ENCODE data around the gene PTP4A1. TPM values are rescaled to one million over a fixed set of nuclear protein-coding genes. Genes with fewer than 3 reads are reported as not detected.

PTP4A1 gene
- total RNA-seq, 2 experiments from 2014 or later: 45.1 to 49.3 TPM

GRCh38 chr6:63537201-63537958, 34.9 kb upstream of the PTP4A1 start:
- no peak overlapping the region for H3K4me3 Mint-ChIP-seq
- no peak overlapping the region for H3K27ac Mint-ChIP-seq
- no peak for DNase-seq
- peaks cover 5% of the 10 kb centered on the region for H3K27me3 Mint-ChIP-seq
- CTCF ChIA-PET: no interaction called here
- POLR2A ChIA-PET: no interaction called here
- intact Hi-C loops (cut with micrococcal nuclease): no loop called here
- no peaks in the 10 kb centered on the region for H3K9me3 Mint-ChIP-seq
- no peaks in the 10 kb centered on the region for H3K36me3 Mint-ChIP-seq
- H3K4me1 Mint-ChIP-seq (ENCODE audit: low read depth): no peaks in the 10 kb centered on the region

GRCh38 chr6:63537959-63538300, 34.4 kb upstream of the PTP4A1 start:
- H3K27me3 Mint-ChIP-seq: peaks cover 9% of the 10 kb centered on the region
- DNase-seq: no peak
- no peak overlapping the region for H3K4me3 Mint-ChIP-seq
- H3K27ac Mint-ChIP-seq: no peak overlapping the region
- H3K9me3 Mint-ChIP-seq: no peaks in the 10 kb centered on the region
- POLR2A ChIA-PET: no interaction called here
- CTCF ChIA-PET: no interaction called here
- H3K4me1 Mint-ChIP-seq (ENCODE audit: low read depth): no peaks in the 10 kb centered on the region
- intact Hi-C loops (cut with micrococcal nuclease): no loop called here
- H3K36me3 Mint-ChIP-seq: no peaks in the 10 kb centered on the region

GRCh38 chr6:63538550-63538949, 33.7 kb upstream of the PTP4A1 start:
- Mint-ChIP-seq H3K4me1 (ENCODE audit: low read depth) (no peaks in the 10 kb centered on the region), H3K36me3 (no peaks in the 10 kb centered on the region), H3K9me3 (no peaks in the 10 kb centered on the region), H3K27ac (no peak overlapping the region), H3K4me3 (no peak overlapping the region), H3K27me3 (peaks cover 13% of the 10 kb centered on the region)
- intact Hi-C loops (cut with micrococcal nuclease): no loop called here
- CTCF ChIA-PET: no interaction called here
- DNase-seq: no peak
- POLR2A ChIA-PET: no interaction called here

GRCh38 chr6:63543001-63543400, 29.3 kb upstream of the PTP4A1 start:
- Mint-ChIP-seq H3K9me3 (no peaks in the 10 kb centered on the region), H3K4me1 (ENCODE audit: low read depth) (no peaks in the 10 kb centered on the region), H3K27ac (no peak overlapping the region), H3K27me3 (peaks cover 17% of the 10 kb centered on the region), H3K36me3 (no peaks in the 10 kb centered on the region), H3K4me3 (no peak overlapping the region)
- DNase-seq: no peak
- intact Hi-C loops (cut with micrococcal nuclease): no loop called here
- ChIA-PET CTCF (no interaction called here), POLR2A (no interaction called here)

GRCh38 chr6:63543982-63544381, 28.3 kb upstream of the PTP4A1 start:
- ChIA-PET CTCF (no interaction called here), POLR2A (no interaction called here)
- Mint-ChIP-seq H3K4me1 (ENCODE audit: low read depth) (no peaks in the 10 kb centered on the region), H3K27me3 (peaks cover 17% of the 10 kb centered on the region), H3K9me3 (no peaks in the 10 kb centered on the region), H3K36me3 (no peaks in the 10 kb centered on the region), H3K27ac (no peak overlapping the region), H3K4me3 (no peak overlapping the region)
- no peak for DNase-seq
- intact Hi-C loops (cut with micrococcal nuclease): no loop called here

- Mint-ChIP-seq H3K4me1 (ENCODE audit: low read depth) (no peaks in the 10 kb centered on the region), H3K4me3 (no peak overlapping the region), H3K9me3 (no peaks in the 10 kb centered on the region), H3K27ac (no peak overlapping the region), H3K27me3 (peaks cover 15% of the 10 kb centered on the region), H3K36me3 (no peaks in the 10 kb centered on the region)
- DNase-seq: no peak
- POLR2A ChIA-PET: no interaction called here
- intact Hi-C loops (cut with micrococcal nuclease): no loop called here
- CTCF ChIA-PET: no interaction called here
Measured at GRCh38 chr6:63546236-63546635, 26.0 kb upstream of the PTP4A1 start.

GRCh38 chr6:63546697-63547096, 25.6 kb upstream of the PTP4A1 start:
- ChIA-PET CTCF (no interaction called here), POLR2A (no interaction called here)
- DNase-seq: no peak
- Mint-ChIP-seq H3K27me3 (peaks cover 13% of the 10 kb centered on the region), H3K36me3 (no peaks in the 10 kb centered on the region), H3K4me1 (ENCODE audit: low read depth) (no peaks in the 10 kb centered on the region), H3K4me3 (no peak overlapping the region), H3K27ac (no peak overlapping the region), H3K9me3 (no peaks in the 10 kb centered on the region)
- intact Hi-C loops (cut with micrococcal nuclease): no loop called here

GRCh38 chr6:63549076-63549475, 23.2 kb upstream of the PTP4A1 start:
- no peaks in the 10 kb centered on the region for H3K9me3 Mint-ChIP-seq
- no peak overlapping the region for H3K4me3 Mint-ChIP-seq
- no peaks in the 10 kb centered on the region for H3K4me1 Mint-ChIP-seq (ENCODE audit: low read depth)
- no peak overlapping the region for H3K27ac Mint-ChIP-seq
- peaks cover 2% of the 10 kb centered on the region for H3K27me3 Mint-ChIP-seq
- POLR2A ChIA-PET: interaction anchor here (0.9 kb wide), 1 partner anchor 12 kb away, joined by 3 read pairs; no protein-coding TSS in a partner anchor
- H3K36me3 Mint-ChIP-seq: no peaks in the 10 kb centered on the region
- CTCF ChIA-PET: no interaction called here
- intact Hi-C loops (cut with micrococcal nuclease): no loop called here
- no peak for DNase-seq

- Mint-ChIP-seq H3K36me3 (no peaks in the 10 kb centered on the region), H3K4me3 (no peak overlapping the region), H3K9me3 (no peaks in the 10 kb centered on the region), H3K27ac (no peak overlapping the region), H3K4me1 (ENCODE audit: low read depth) (no peaks in the 10 kb centered on the region), H3K27me3 (peaks cover 11% of the 10 kb centered on the region)
- ChIA-PET CTCF (no interaction called here), POLR2A (no interaction called here)
- intact Hi-C loops (cut with micrococcal nuclease): no loop called here
- DNase-seq: no peak
Measured at GRCh38 chr6:63553208-63553607, 19.1 kb upstream of the PTP4A1 start.

GRCh38 chr6:63553900-63554299, 18.4 kb upstream of the PTP4A1 start:
- Mint-ChIP-seq H3K4me3 (no peak overlapping the region), H3K9me3 (no peaks in the 10 kb centered on the region), H3K4me1 (ENCODE audit: low read depth) (no peaks in the 10 kb centered on the region), H3K27me3 (peaks cover 12% of the 10 kb centered on the region), H3K36me3 (no peaks in the 10 kb centered on the region), H3K27ac (no peak overlapping the region)
- ChIA-PET CTCF (no interaction called here), POLR2A (no interaction called here)
- intact Hi-C loops (cut with micrococcal nuclease): no loop called here
- no peak for DNase-seq

- ChIA-PET POLR2A (interaction anchor here (0.6 kb wide), 1 partner anchor 18 kb away, joined by 3 read pairs; no protein-coding TSS in a partner anchor), CTCF (no interaction called here)
- Mint-ChIP-seq H3K27ac (no peak overlapping the region), H3K36me3 (no peaks in the 10 kb centered on the region), H3K27me3 (peaks cover 14% of the 10 kb centered on the region), H3K4me3 (no peak overlapping the region), H3K4me1 (ENCODE audit: low read depth) (no peaks in the 10 kb centered on the region), H3K9me3 (no peaks in the 10 kb centered on the region)
- intact Hi-C loops (cut with micrococcal nuclease): no loop called here
- DNase-seq: no peak
Measured at GRCh38 chr6:63554782-63555181, 17.5 kb upstream of the PTP4A1 start.

- Mint-ChIP-seq H3K9me3 (no peaks in the 10 kb centered on the region), H3K27me3 (peaks cover 14% of the 10 kb centered on the region), H3K27ac (no peak overlapping the region), H3K4me3 (no peak overlapping the region), H3K4me1 (ENCODE audit: low read depth) (no peaks in the 10 kb centered on the region), H3K36me3 (no peaks in the 10 kb centered on the region)
- no peak for DNase-seq
- ChIA-PET CTCF (no interaction called here), POLR2A (no interaction called here)
- intact Hi-C loops (cut with micrococcal nuclease): no loop called here
Measured at GRCh38 chr6:63556369-63556768, 15.9 kb upstream of the PTP4A1 start.

GRCh38 chr6:63558278-63558677, 14.0 kb upstream of the PTP4A1 start:
- intact Hi-C loops (cut with micrococcal nuclease): no loop called here
- peaks cover 13% of the 10 kb centered on the region for H3K27me3 Mint-ChIP-seq
- no peaks in the 10 kb centered on the region for H3K4me1 Mint-ChIP-seq (ENCODE audit: low read depth)
- H3K9me3 Mint-ChIP-seq: no peaks in the 10 kb centered on the region
- DNase-seq: no peak
- ChIA-PET POLR2A (no interaction called here), CTCF (no interaction called here)
- no peaks in the 10 kb centered on the region for H3K36me3 Mint-ChIP-seq
- no peak overlapping the region for H3K27ac Mint-ChIP-seq
- H3K4me3 Mint-ChIP-seq: no peak overlapping the region
